Measurements from ENCODE around the gene SLC7A14.

DNA sequence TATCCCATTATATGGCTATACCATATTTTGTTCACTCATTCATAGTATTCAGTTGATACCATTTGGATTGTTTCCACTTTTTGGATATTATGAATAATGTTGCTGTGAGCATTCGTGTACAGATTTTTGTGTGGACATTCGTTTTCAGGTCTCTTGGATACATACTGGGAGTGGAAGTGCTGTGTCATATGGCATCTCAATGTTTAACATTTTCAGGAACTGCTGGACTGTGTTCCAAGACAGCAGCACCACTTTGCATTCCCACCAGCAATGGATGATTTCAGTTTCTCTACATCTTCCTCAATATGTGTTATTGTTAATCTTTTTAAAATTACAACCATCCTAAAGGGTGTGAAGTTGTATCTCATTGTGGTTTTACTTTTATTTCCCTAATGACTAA lies 34.6 kb downstream of the SLC7A14 start:
- TF ChIP-seq, protein P1, sequence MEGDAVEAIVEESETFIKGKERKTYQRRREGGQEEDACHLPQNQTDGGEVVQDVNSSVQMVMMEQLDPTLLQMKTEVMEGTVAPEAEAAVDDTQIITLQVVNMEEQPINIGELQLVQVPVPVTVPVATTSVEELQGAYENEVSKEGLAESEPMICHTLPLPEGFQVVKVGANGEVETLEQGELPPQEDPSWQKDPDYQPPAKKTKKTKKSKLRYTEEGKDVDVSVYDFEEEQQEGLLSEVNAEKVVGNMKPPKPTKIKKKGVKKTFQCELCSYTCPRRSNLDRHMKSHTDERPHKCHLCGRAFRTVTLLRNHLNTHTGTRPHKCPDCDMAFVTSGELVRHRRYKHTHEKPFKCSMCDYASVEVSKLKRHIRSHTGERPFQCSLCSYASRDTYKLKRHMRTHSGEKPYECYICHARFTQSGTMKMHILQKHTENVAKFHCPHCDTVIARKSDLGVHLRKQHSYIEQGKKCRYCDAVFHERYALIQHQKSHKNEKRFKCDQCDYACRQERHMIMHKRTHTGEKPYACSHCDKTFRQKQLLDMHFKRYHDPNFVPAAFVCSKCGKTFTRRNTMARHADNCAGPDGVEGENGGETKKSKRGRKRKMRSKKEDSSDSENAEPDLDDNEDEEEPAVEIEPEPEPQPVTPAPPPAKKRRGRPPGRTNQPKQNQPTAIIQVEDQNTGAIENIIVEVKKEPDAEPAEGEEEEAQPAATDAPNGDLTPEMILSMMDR (IDR thresholded peaks at IDR 0.05): no peak
- TF ChIP-seq POLR2A (IDR thresholded peaks at IDR 0.05): no peak
- no peak for TF ChIP-seq EP300 (IDR thresholded peaks at IDR 0.05)

All from tibial nerve (tissue), 4 donors.